ENCODE measurements around the gene SRRT.

Gene SRRT

GRCh38 chr7:100879685-100880261 lies 4.9 kb downstream of the SRRT start:
- Histone ChIP-seq H3K4me3 (ENCODE audit: low read length) (no peak overlapping the region), H3K9ac (ENCODE audit: low read length) (no peak overlapping the region), H2AFZ (ENCODE audit: low read depth, low read length) (no peak overlapping the region), H3K79me2 (ENCODE audit: low read length) (peaks cover 84% of the 10 kb centered on the region), H4K20me1 (ENCODE audit: insufficient read depth, low read length) (peaks cover 63% of the 10 kb centered on the region), H3K27ac (ENCODE audit: low read length) (no peak overlapping the region), H3K9me3 (ENCODE audit: insufficient read depth, low read length) (no peaks in the 10 kb centered on the region), H3K36me3 (replicated peaks; ENCODE audit: low read depth, low read length) (peaks cover 76% of the 10 kb centered on the region), H3K4me2 (ENCODE audit: low read length) (no peak overlapping the region), H3K27me3 (ENCODE audit: low read depth, low read length) (no peaks in the 10 kb centered on the region), H3K4me1 (ENCODE audit: low read length) (peaks cover 10% of the 10 kb centered on the region)
- TF ChIP-seq EZH2phosphoT487 (IDR thresholded peaks at IDR 0.05; ENCODE audit: low read depth), result no peak
- TF ChIP-seq CTCF (IDR thresholded peaks at IDR 0.05; ENCODE audit: low read depth, low read length), result no peak

- Histone ChIP-seq H3K9ac (ENCODE audit: low read length) (no peak overlapping the region), H3K9me3 (ENCODE audit: insufficient read depth, low read length) (no peaks in the 10 kb centered on the region), H3K4me2 (ENCODE audit: low read length) (no peak overlapping the region), H2AFZ (ENCODE audit: low read depth, low read length) (no peak overlapping the region), H3K79me2 (ENCODE audit: low read length) (peaks cover 76% of the 10 kb centered on the region), H3K4me3 (ENCODE audit: low read length) (no peak overlapping the region), H3K4me1 (ENCODE audit: low read length) (peaks cover 10% of the 10 kb centered on the region), H3K27me3 (ENCODE audit: low read depth, low read length) (no peaks in the 10 kb centered on the region), H3K36me3 (replicated peaks; ENCODE audit: low read depth, low read length) (peaks cover 82% of the 10 kb centered on the region), H4K20me1 (ENCODE audit: insufficient read depth, low read length) (peaks cover 60% of the 10 kb centered on the region), H3K27ac (ENCODE audit: low read length) (no peak overlapping the region)
- TF ChIP-seq CTCF (IDR thresholded peaks at IDR 0.05; ENCODE audit: low read depth, low read length), result no peak
- no peak for TF ChIP-seq EZH2phosphoT487 (IDR thresholded peaks at IDR 0.05; ENCODE audit: low read depth)
Observed at GRCh38 chr7:100880645-100881044, 5.7 kb downstream of the SRRT start.

GRCh38 chr7:100881136-100881535 lies 6.2 kb downstream of the SRRT start:
- peaks cover 8% of the 10 kb centered on the region for H3K4me1 ChIP-seq (ENCODE audit: low read length)
- H3K9ac ChIP-seq (ENCODE audit: low read length), result no peak overlapping the region
- peaks cover 83% of the 10 kb centered on the region for H3K36me3 ChIP-seq (replicated peaks; ENCODE audit: low read depth, low read length)
- H3K4me3 ChIP-seq (ENCODE audit: low read length), result no peak overlapping the region
- H3K27me3 ChIP-seq (ENCODE audit: low read depth, low read length), result no peaks in the 10 kb centered on the region
- no peaks in the 10 kb centered on the region for H3K9me3 ChIP-seq (ENCODE audit: insufficient read depth, low read length)
- H3K4me2 ChIP-seq (ENCODE audit: low read length), result no peak overlapping the region
- TF ChIP-seq CTCF (IDR thresholded peaks at IDR 0.05; ENCODE audit: low read depth, low read length) (no peak), EZH2phosphoT487 (IDR thresholded peaks at IDR 0.05; ENCODE audit: low read depth) (no peak)
- H3K27ac ChIP-seq (ENCODE audit: low read length), result no peak overlapping the region
- H3K79me2 ChIP-seq (ENCODE audit: low read length), result peaks cover 72% of the 10 kb centered on the region
- H4K20me1 ChIP-seq (ENCODE audit: insufficient read depth, low read length), result peaks cover 55% of the 10 kb centered on the region
- no peak overlapping the region for H2AFZ ChIP-seq (ENCODE audit: low read depth, low read length)

GRCh38 chr7:100882201-100882600 lies 7.3 kb downstream of the SRRT start:
- Histone ChIP-seq H3K79me2 (ENCODE audit: low read length) (peaks cover 61% of the 10 kb centered on the region), H3K27me3 (ENCODE audit: low read depth, low read length) (no peaks in the 10 kb centered on the region), H3K9me3 (ENCODE audit: insufficient read depth, low read length) (no peaks in the 10 kb centered on the region), H4K20me1 (ENCODE audit: insufficient read depth, low read length) (peaks cover 45% of the 10 kb centered on the region), H3K4me2 (ENCODE audit: low read length) (no peak overlapping the region), H3K27ac (ENCODE audit: low read length) (no peak overlapping the region), H3K36me3 (replicated peaks; ENCODE audit: low read depth, low read length) (peaks cover 85% of the 10 kb centered on the region), H2AFZ (ENCODE audit: low read depth, low read length) (no peak overlapping the region), H3K9ac (ENCODE audit: low read length) (no peak overlapping the region), H3K4me3 (ENCODE audit: low read length) (no peak overlapping the region), H3K4me1 (ENCODE audit: low read length) (peaks cover 7% of the 10 kb centered on the region)
- TF ChIP-seq CTCF (IDR thresholded peaks at IDR 0.05; ENCODE audit: low read depth, low read length), result no peak
- TF ChIP-seq EZH2phosphoT487 (IDR thresholded peaks at IDR 0.05; ENCODE audit: low read depth), result no peak

All from OCI-LY3 (cell line).